Panc1 (cell line): ENCODE measurements around the gene ICAM4.

Source experiments
- CTCF ChIP-seq: fragments of 450-650 bp; IDR thresholded peaks from 2 replicates; pipeline ENCODE4 v1.5.1; 2017; ENCODE audit warnings: mild to moderate bottlenecking
- POLR2AphosphoS5 ChIP-seq: IDR thresholded peaks from 2 replicates; pipeline ENCODE4 v1.6.1; 2012; ENCODE audit warnings: mild to moderate bottlenecking, low read depth, low read length, moderate library complexity
- TCF7L2 ChIP-seq: IDR thresholded peaks from 2 replicates; pipeline ENCODE4 v1.6.1; 2011; ENCODE audit warnings: mild to moderate bottlenecking, low read depth, low read length, inconsistent platforms

- TF ChIP-seq CTCF, result no peak
- TF ChIP-seq POLR2AphosphoS5, result no peak
- no peak for TF ChIP-seq TCF7L2
These were observed 15.1 kb upstream of the ICAM4 start for GRCh38 chr19:10271543-10272086.
